HG03521 (cell line): Measurements from ENCODE around the gene YIPF2.
"Not testable (repeated sequence)": the region's sequence is repeated elsewhere in the genome, so short reads cannot be mapped to it uniquely, and the experiment has no call there.

Source experiments
- ATAC-seq: cut with Tn5 transposase; IDR thresholded peaks from one replicate; pipeline ENCODE4 v1.9.1; 2021; ENCODE audit warnings: mild to moderate bottlenecking, moderate library complexity; ENCODE audit not compliant: unreplicated experiment

Gene YIPF2

GRCh38 chr19:10928563-10929401 is at the start of gene YIPF2, which contains the start of gene TIMM29:
TSS of gene YIPF2 (minus strand) at chr19:10928639. CDS start at chr19:10928410, 229 bp downstream.
TSS of gene TIMM29 (plus strand) at chr19:10928811. CDS start at chr19:10928823, 12 bp downstream.
- peak; percentile 81 for ATAC-seq

GRCh38 chr19:10977742-10978092 is 49.3 kb upstream of the YIPF2 start:
- no peak for ATAC-seq

DNA sequence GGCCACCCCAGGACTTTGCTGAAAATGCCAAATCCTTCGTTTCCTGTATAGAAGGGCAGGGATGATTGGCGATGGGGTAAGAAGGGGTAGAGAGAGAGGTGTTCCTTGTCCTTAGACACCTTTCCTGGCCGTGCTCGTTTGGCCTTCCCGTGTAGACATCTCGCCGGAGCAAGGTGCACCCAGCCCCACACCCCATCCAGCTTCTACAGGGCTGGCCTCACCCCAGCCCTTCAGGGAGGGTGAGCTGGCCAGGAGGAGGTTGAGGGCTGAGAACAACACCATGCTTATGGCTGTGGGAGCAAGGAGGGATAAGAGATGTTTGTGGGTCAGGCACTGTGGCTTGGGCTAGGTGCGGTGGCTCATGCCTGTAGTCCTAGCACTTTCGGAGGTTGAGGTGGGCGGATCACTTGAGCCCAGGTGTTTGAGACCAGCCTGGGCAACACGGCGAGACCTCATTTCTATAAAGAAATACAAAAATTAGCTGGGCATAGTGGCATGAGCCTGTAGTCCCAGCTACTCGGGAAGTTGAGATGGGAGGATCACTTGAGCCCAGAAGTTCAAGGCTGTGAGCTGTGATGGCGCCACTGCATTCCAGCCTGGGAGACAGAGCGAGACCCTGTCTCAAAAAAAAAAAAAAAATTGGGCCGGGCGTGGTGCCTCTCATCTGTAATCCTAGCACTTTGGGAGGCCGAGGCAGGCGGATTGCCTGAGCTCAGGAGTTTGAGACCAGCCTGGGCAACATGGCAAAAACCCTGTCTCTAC is 47.9 kb upstream of the YIPF2 start:
- ATAC-seq, result no peak

- no peak for ATAC-seq
These were observed 47.1 kb upstream of the YIPF2 start for GRCh38 chr19:10975374-10976130.

- ATAC-seq, result no peak
These were observed 42.8 kb upstream of the YIPF2 start for GRCh38 chr19:10971107-10971726.

DNA sequence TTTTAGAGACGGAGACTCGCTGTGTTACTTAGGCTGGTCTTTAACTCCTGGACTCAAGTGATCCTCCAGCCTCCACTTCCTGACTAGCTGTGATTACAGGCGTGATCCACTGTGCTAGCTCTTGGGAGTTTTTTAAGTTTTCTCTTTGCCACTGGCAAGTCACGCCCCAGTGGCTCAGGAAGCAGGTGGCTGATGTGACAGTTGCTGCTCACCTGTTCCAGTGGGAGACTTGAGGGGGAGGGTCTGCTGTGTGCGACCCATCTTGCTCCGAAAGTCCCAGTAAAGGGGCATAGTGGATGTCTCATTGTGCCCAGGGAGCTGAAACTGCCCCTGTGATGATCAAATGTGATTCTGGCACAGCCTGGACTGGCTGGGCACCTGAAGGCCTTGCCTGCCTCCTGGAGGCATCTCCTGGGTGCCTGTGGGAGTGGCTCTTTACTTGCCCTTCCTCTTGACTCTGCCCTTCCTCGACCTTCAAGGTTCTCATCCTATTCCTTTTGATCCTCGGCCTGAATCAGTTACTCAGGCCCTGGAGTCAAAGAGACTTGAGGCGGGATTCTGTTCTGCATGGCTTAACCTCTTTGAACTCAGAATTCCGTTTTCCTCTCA is 40.2 kb upstream of the YIPF2 start:
- ATAC-seq, result no peak

DNA sequence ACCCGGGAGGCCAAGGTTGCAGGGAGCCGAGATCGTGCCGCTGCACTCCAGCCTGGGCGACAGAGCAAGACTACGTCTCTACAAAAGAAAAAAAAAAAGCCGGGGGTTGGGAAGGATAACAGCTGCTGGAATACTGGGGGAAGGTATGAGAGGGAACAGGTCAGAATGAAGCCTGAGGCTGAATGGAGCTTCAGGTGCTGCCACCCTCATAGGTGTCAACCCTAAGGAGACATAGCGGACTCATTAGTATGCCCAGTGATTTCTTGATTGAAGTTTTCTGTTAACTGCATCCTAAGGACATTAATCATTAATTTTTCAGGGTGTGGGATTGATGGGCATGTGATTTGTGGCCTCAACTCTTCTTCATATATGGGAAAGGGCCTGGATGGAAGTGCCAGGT is 38.4 kb upstream of the YIPF2 start:
- ATAC-seq, result no peak

- no peak for ATAC-seq
These were observed 37.0 kb upstream of the YIPF2 start for GRCh38 chr19:10965398-10965797.

DNA sequence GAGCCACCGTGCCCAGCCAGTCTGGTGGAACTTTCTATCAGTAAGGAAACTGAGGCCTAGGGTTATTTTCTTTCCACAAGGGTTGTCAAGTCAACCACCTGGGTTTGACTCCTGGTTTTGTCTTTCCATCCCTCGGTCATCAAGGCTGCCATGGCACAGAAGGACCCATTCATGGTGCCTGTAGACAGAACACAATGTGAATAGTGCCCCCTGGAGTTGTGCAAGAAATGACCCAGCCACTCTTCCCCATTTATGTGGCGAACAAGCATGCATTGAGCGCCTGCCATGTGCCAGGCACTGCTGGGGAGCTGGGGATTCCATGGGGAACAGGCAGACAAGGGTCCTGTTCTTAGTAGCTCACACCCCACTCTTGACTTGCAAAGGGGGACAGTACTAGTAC is 36.5 kb upstream of the YIPF2 start:
- ATAC-seq, result no peak

DNA sequence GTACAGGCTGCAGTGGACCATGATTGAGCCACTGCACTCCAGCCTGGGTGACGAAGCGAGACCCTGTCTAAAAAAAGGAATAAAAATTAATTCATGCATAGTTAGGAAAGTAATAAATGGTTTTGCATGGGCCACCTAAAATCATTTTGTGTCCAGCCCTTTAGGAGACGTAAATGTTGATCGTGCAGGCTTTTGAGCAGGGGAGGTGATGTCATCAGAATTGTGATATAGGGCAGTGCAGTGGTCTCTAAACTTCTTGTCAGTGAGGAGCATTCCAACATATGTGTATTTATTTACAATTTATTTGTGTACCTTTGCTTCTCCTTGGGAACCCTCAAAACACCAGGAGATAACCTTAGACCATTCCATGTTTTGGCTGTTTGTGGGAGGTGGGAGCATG is 35.4 kb upstream of the YIPF2 start:
- no peak for ATAC-seq

GRCh38 chr19:10962863-10963262 is 34.4 kb upstream of the YIPF2 start:
- no peak for ATAC-seq

GRCh38 chr19:10961073-10961860 is 32.8 kb upstream of the YIPF2 start:
- peak; percentile 32 for ATAC-seq

GRCh38 chr19:10960314-10961072 is 32.1 kb upstream of the YIPF2 start, which contains the start of gene SMARCA4:
TSS of gene SMARCA4 (plus strand) at chr19:10961030. CDS start at chr19:10984152, 23,122 bp downstream.
- ATAC-seq, result peak; percentile 83

GRCh38 chr19:10959277-10959968 is 31.0 kb upstream of the YIPF2 start:
- ATAC-seq, result not testable (repeated sequence)

- no peak for ATAC-seq
These were observed 24.4 kb upstream of the YIPF2 start for GRCh38 chr19:10952809-10953208.

- ATAC-seq, result no peak
These were observed 18.7 kb upstream of the YIPF2 start for GRCh38 chr19:10946958-10947657.

GRCh38 chr19:10945264-10945663 is 16.8 kb upstream of the YIPF2 start:
- no peak for ATAC-seq

GRCh38 chr19:10943412-10943811 is 15.0 kb upstream of the YIPF2 start:
- not testable (repeated sequence) for ATAC-seq
